ENCODE results near the gene ZNF207. TPM values are rescaled to one million over a fixed set of nuclear protein-coding genes. Genes with fewer than 3 reads are reported as not detected.
A peak's percentile ranks its signal among the peaks of the same experiment; 100 is the strongest.

ZNF207 gene
- total RNA-seq, 1 experiment from 2014 or later, result 223 TPM

GRCh38 chr17:32341857-32342602 is 7.9 kb upstream of the ZNF207 start, which contains the start of gene C17orf75 (continued):
- TF ChIP-seq HMGXB4 (CRISPR knock-in tag; IDR thresholded peaks at IDR 0.05) (peak; percentile 62), NR1H2 (CRISPR knock-in tag; IDR thresholded peaks at IDR 0.05) (no peak), ELF4 (CRISPR knock-in tag; IDR thresholded peaks at IDR 0.05; ENCODE audit: low read depth) (no peak), FOXK1 (CRISPR knock-in tag; IDR thresholded peaks at IDR 0.05) (peak; percentile 71; the same call in 1 of the 2 replicates), ZNF121 (CRISPR knock-in tag; IDR thresholded peaks at IDR 0.05) (0 out of 2 replicates have a peak, but pooled peaks have one; percentile 31), PREB (CRISPR knock-in tag; IDR thresholded peaks at IDR 0.05; ENCODE audit: borderline replicate concordance) (no peak), AR (CRISPR knock-in tag; IDR thresholded peaks at IDR 0.05) (no peak), NR2C2 (CRISPR knock-in tag; IDR thresholded peaks at IDR 0.05) (no peak), ZBTB21 (CRISPR knock-in tag; IDR thresholded peaks at IDR 0.05; ENCODE audit: borderline replicate concordance) (peak; percentile 64; the same call in 1 of the 2 replicates), ESRRA (CRISPR knock-in tag; IDR thresholded peaks at IDR 0.05; ENCODE audit: borderline replicate concordance) (no peak), TEAD4 (CRISPR knock-in tag; IDR thresholded peaks at IDR 0.05) (no peak), GRHL2 (CRISPR knock-in tag; IDR thresholded peaks at IDR 0.05; ENCODE audit: insufficient replicate concordance, severe bottlenecking) (no peak), ETV6 (CRISPR knock-in tag; IDR thresholded peaks at IDR 0.05) (0 out of 2 replicates have a peak, but pooled peaks have one; percentile 73), NFE2L1 (CRISPR knock-in tag; IDR thresholded peaks at IDR 0.05) (peak; percentile 35; the same call in 1 of the 2 replicates), NFATC4 (CRISPR knock-in tag; IDR thresholded peaks at IDR 0.05) (no peak), JUN (CRISPR knock-in tag; IDR thresholded peaks at IDR 0.05) (no peak; the same call in 1 of the 2 replicates), CTCF (IDR thresholded peaks at IDR 0.05) (no peak), CREB1 (CRISPR knock-in tag; IDR thresholded peaks at IDR 0.05) (0 out of 2 replicates have a peak, but pooled peaks have one; percentile 25), ZNF423 (CRISPR knock-in tag; IDR thresholded peaks at IDR 0.05) (no peak), ZNF671 (CRISPR knock-in tag; IDR thresholded peaks at IDR 0.05) (no peak)
- TF ChIP-seq, protein P1, sequence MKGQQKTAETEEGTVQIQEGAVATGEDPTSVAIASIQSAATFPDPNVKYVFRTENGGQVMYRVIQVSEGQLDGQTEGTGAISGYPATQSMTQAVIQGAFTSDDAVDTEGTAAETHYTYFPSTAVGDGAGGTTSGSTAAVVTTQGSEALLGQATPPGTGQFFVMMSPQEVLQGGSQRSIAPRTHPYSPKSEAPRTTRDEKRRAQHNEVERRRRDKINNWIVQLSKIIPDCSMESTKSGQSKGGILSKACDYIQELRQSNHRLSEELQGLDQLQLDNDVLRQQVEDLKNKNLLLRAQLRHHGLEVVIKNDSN (CRISPR knock-in tag; IDR thresholded peaks at IDR 0.05), result peak; percentile 21; the same call in 1 of the 2 replicates
- TF ChIP-seq, protein P2, sequence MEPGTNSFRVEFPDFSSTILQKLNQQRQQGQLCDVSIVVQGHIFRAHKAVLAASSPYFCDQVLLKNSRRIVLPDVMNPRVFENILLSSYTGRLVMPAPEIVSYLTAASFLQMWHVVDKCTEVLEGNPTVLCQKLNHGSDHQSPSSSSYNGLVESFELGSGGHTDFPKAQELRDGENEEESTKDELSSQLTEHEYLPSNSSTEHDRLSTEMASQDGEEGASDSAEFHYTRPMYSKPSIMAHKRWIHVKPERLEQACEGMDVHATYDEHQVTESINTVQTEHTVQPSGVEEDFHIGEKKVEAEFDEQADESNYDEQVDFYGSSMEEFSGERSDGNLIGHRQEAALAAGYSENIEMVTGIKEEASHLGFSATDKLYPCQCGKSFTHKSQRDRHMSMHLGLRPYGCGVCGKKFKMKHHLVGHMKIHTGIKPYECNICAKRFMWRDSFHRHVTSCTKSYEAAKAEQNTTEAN (CRISPR knock-in tag; IDR thresholded peaks at IDR 0.05), result no peak
- TF ChIP-seq, protein P3, sequence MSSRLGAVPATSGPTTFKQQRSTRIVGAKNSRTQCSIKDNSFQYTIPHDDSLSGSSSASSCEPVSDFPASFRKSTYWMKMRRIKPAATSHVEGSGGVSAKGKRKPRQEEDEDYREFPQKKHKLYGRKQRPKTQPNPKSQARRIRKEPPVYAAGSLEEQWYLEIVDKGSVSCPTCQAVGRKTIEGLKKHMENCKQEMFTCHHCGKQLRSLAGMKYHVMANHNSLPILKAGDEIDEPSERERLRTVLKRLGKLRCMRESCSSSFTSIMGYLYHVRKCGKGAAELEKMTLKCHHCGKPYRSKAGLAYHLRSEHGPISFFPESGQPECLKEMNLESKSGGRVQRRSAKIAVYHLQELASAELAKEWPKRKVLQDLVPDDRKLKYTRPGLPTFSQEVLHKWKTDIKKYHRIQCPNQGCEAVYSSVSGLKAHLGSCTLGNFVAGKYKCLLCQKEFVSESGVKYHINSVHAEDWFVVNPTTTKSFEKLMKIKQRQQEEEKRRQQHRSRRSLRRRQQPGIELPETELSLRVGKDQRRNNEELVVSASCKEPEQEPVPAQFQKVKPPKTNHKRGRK (CRISPR knock-in tag; IDR thresholded peaks at IDR 0.05; ENCODE audit: borderline replicate concordance), result 0 out of 2 replicates have a peak, but pooled peaks have one; percentile 47
- TF ChIP-seq, protein P4, sequence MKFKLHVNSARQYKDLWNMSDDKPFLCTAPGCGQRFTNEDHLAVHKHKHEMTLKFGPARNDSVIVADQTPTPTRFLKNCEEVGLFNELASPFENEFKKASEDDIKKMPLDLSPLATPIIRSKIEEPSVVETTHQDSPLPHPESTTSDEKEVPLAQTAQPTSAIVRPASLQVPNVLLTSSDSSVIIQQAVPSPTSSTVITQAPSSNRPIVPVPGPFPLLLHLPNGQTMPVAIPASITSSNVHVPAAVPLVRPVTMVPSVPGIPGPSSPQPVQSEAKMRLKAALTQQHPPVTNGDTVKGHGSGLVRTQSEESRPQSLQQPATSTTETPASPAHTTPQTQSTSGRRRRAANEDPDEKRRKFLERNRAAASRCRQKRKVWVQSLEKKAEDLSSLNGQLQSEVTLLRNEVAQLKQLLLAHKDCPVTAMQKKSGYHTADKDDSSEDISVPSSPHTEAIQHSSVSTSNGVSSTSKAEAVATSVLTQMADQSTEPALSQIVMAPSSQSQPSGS (CRISPR knock-in tag; IDR thresholded peaks at IDR 0.05; ENCODE audit: borderline replicate concordance, low read depth), result no peak
- TF ChIP-seq, protein P5, sequence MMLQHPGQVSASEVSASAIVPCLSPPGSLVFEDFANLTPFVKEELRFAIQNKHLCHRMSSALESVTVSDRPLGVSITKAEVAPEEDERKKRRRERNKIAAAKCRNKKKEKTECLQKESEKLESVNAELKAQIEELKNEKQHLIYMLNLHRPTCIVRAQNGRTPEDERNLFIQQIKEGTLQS (CRISPR knock-in tag; conservative IDR thresholded peaks at IDR 0.05), result no peak

All from WTC11 (cell line).